Small intestine (tissue), 7 donors: ENCODE results near the gene GPAM. TPM values are rescaled to one million over a fixed set of nuclear protein-coding genes. Genes with fewer than 3 reads are reported as not detected.
"Not testable (repeated sequence)": the region's sequence is repeated elsewhere in the genome, so short reads cannot be mapped to it uniquely, and the experiment has no call there.

Source experiments
- DNase-seq, 2 donors: peaks; one replicate each; pipeline versions ENCODE4 v3.0.0 to v3.0.0-alpha.2; 2013
- FAIRE-seq: peaks from 2 replicates; lab custom pipeline; 2012; peaks lifted over from hg19 to GRCh38; lab: Jason Lieb, UNC
- H3K27ac ChIP-seq, 3 donors: one replicate each; pipeline ENCODE4 v1.5.1; 2013; ENCODE audit warnings: low read length in 2 of 3, mild to moderate bottlenecking in 2 of 3, control low read depth in 1 of 3, inconsistent platforms in 1 of 3, low read depth in 1 of 3, moderate library complexity in 1 of 3
- H3K27me3 ChIP-seq, 3 donors: one replicate each; pipeline ENCODE4 v1.6.1; 2013; ENCODE audit warnings: low read length in 3 of 3, inconsistent platforms in 1 of 3; ENCODE audit not compliant: control insufficient read depth in 3 of 3, insufficient read depth in 3 of 3
- H3K36me3 ChIP-seq, 3 donors: one replicate each; pipeline ENCODE4 v1.6.1; 2013; ENCODE audit warnings: low read length in 3 of 3, inconsistent platforms in 1 of 3, low read depth in 1 of 3, mild to moderate bottlenecking in 1 of 3, moderate library complexity in 1 of 3; ENCODE audit not compliant: control insufficient read depth in 3 of 3, insufficient read depth in 2 of 3
- H3K4me1 ChIP-seq, 3 donors: one replicate each; pipeline ENCODE4 v1.6.1; 2013; ENCODE audit warnings: low read length in 2 of 3, inconsistent platforms in 1 of 3, low read depth in 1 of 3, mild to moderate bottlenecking in 1 of 3, moderate library complexity in 1 of 3; ENCODE audit not compliant: control insufficient read depth in 3 of 3, insufficient read depth in 2 of 3
- H3K4me3 ChIP-seq, 3 donors: one replicate each; pipeline ENCODE4 v1.5.1; 2013; ENCODE audit warnings: low read length in 3 of 3, control low read depth in 1 of 3, inconsistent platforms in 1 of 3, low read depth in 1 of 3, mild to moderate bottlenecking in 1 of 3, moderate library complexity in 1 of 3
- H3K9me3 ChIP-seq, 2 donors: one replicate each; pipeline ENCODE4 v1.6.1; 2013; ENCODE audit warnings: low read depth in 1 of 2, low read length in 1 of 2; ENCODE audit not compliant: control insufficient read depth in 2 of 2, insufficient read depth in 1 of 2
- WGBS, 3 donors: extraction: QIAGEN DNeasy Blood & Tissue Kit; methylation state at CpG; one replicate each; pipeline ENCODE4 v1.1.7; 2013; 5-methylcytosine and 5-hydroxymethylcytosine counted together
- polyA plus RNA-seq, 4 donors: library from polyadenylated mRNA; stranded (reverse) in 3 of 4; unstranded in 1 of 4; fragments of 200-250 nt in 3 of 4; fragments of 120-200 nt in 1 of 4; gene quantifications; one replicate each; pipeline versions ENCODE4 v1.2.1 to v1.2.3, GENCODE V29; 2013
- donor health status: healthy with polysubstance abuse.
- donor health status: control.
- donor health status: control.
- donor health status: Bipolar disorder and iron deficiency.
- donor health status: healthy.

The GPAM gene
- polyA plus RNA-seq, 4 donors, result 1.1 to 24.6 (median 11.7) TPM

GRCh38 chr10:112109779-112110178, 73.8 kb downstream of the GPAM start:
- DNase-seq, H3K27ac ChIP-seq, H3K36me3 ChIP-seq, H3K27me3 ChIP-seq, FAIRE-seq, H3K9me3 ChIP-seq, H3K4me1 ChIP-seq, H3K4me3 ChIP-seq: not testable (repeated sequence)
- 67 to 88% (median 71%) methylated on average over 1 to 2 of the region's 2 CpGs for WGBS, 3 donors

Other genes starting within 250 kb of the GPAM start
- gene TECTB, start 99.6 kb upstream of the GPAM start, polyA plus RNA-seq, result under 1 TPM in 2 of 4 donors, not detected in 2; 0.03 to 0.18 TPM
- 100 to 1,000 TPM; 163 to 425 (median 292) TPM for gene ACSL5, start 190.4 kb upstream of the GPAM start, polyA plus RNA-seq